Type B pancreatic cell (in vitro differentiated cells): ENCODE results near the gene DGLUCY. TPM values are rescaled to one million over a fixed set of nuclear protein-coding genes. Genes with fewer than 3 reads are reported as not detected.

ENCODE experiments used
- DNase-seq: peaks from one replicate; pipeline ENCODE4 v3.0.0; 2021; ENCODE audit warnings: mixed read lengths; ENCODE audit not compliant: unreplicated experiment; ENCODE audit errors: extremely low spot score
- H3K27ac Mint-ChIP-seq: 2 replicates; pipeline ENCODE4 v1.8.0; 2021; ENCODE audit warnings: mild to moderate bottlenecking, mixed read lengths
- H3K27me3 Mint-ChIP-seq: 2 replicates; pipeline ENCODE4 v1.8.0; 2021; ENCODE audit warnings: mixed read lengths
- H3K36me3 Mint-ChIP-seq: 2 replicates; pipeline ENCODE4 v1.8.0; 2021; ENCODE audit warnings: mixed read lengths
- H3K4me1 Mint-ChIP-seq: one replicate; pipeline ENCODE4 v1.8.0; 2021; ENCODE audit warnings: mixed read lengths; ENCODE audit not compliant: unreplicated experiment
- H3K4me3 Mint-ChIP-seq: 2 replicates; pipeline ENCODE4 v1.8.0; 2021; ENCODE audit warnings: mild to moderate bottlenecking, mixed read lengths
- H3K9me3 Mint-ChIP-seq: 2 replicates; pipeline ENCODE4 v1.8.0; 2021; ENCODE audit warnings: mixed read lengths
- total RNA-seq: library from RNA; stranded (reverse); gene quantifications from 2 replicates; pipeline ENCODE4 v1.2.1, GENCODE V29; 2021; ENCODE audit warnings: low replicate concordance
- TF ChIP-seq, protein P1 (sequence below): fragments of 200-600 bp; sonication (generic); conservative IDR thresholded peaks from 2 replicates; pipeline ENCODE4 v1.5.0; 2021; ENCODE audit warnings: antibody characterized with exemption, mild to moderate bottlenecking

DGLUCY gene
- total RNA-seq, 1 donor from 2014 or later, result 37.5 TPM

- H3K4me1 Mint-ChIP-seq, result peaks cover 17% of the 10 kb centered on the region
- TF ChIP-seq, protein P1, sequence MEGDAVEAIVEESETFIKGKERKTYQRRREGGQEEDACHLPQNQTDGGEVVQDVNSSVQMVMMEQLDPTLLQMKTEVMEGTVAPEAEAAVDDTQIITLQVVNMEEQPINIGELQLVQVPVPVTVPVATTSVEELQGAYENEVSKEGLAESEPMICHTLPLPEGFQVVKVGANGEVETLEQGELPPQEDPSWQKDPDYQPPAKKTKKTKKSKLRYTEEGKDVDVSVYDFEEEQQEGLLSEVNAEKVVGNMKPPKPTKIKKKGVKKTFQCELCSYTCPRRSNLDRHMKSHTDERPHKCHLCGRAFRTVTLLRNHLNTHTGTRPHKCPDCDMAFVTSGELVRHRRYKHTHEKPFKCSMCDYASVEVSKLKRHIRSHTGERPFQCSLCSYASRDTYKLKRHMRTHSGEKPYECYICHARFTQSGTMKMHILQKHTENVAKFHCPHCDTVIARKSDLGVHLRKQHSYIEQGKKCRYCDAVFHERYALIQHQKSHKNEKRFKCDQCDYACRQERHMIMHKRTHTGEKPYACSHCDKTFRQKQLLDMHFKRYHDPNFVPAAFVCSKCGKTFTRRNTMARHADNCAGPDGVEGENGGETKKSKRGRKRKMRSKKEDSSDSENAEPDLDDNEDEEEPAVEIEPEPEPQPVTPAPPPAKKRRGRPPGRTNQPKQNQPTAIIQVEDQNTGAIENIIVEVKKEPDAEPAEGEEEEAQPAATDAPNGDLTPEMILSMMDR, result no peak
- H3K4me3 Mint-ChIP-seq, result peak overlapping the region; percentile 64
- no peak for DNase-seq
- H3K9me3 Mint-ChIP-seq, result peaks cover 5% of the 10 kb centered on the region
- H3K27ac Mint-ChIP-seq, result peak overlapping the region; percentile 70
- no peaks in the 10 kb centered on the region for H3K36me3 Mint-ChIP-seq
- peaks cover 23% of the 10 kb centered on the region for H3K27me3 Mint-ChIP-seq
These were observed 137.0 kb downstream of the DGLUCY start for GRCh38 chr14:91250912-91251311.

- no peak for DNase-seq
- H3K4me3 Mint-ChIP-seq, result peak overlapping the region; percentile 87
- no peaks in the 10 kb centered on the region for H3K36me3 Mint-ChIP-seq
- TF ChIP-seq, protein P1, result peak; percentile 53
- no peaks in the 10 kb centered on the region for H3K9me3 Mint-ChIP-seq
- H3K4me1 Mint-ChIP-seq, result peaks cover 31% of the 10 kb centered on the region
- peaks cover 34% of the 10 kb centered on the region for H3K27me3 Mint-ChIP-seq
- no peak overlapping the region for H3K27ac Mint-ChIP-seq
These were observed 139.3 kb downstream of the DGLUCY start for GRCh38 chr14:91252871-91253794.

- H3K36me3 Mint-ChIP-seq, result no peaks in the 10 kb centered on the region
These were observed 140.0 kb downstream of the DGLUCY start for GRCh38 chr14:91253795-91254323.

GRCh38 chr14:91254461-91254860 is 140.6 kb downstream of the DGLUCY start:
- Mint-ChIP-seq H3K4me1 (peaks cover 32% of the 10 kb centered on the region), H3K4me3 (peak overlapping the region; percentile 87), H3K9me3 (no peaks in the 10 kb centered on the region), H3K36me3 (no peaks in the 10 kb centered on the region), H3K27ac (no peak overlapping the region), H3K27me3 (peaks cover 34% of the 10 kb centered on the region)
- TF ChIP-seq, protein P1, result no peak
- no peak for DNase-seq

More at GRCh38 chr14:91253795-91254323, 140.0 kb downstream of the DGLUCY start:
- H3K4me1 Mint-ChIP-seq, result peaks cover 32% of the 10 kb centered on the region
- no peaks in the 10 kb centered on the region for H3K9me3 Mint-ChIP-seq
- H3K27ac Mint-ChIP-seq, result no peak overlapping the region
- no peak for DNase-seq
- peak overlapping the region; percentile 87 for H3K4me3 Mint-ChIP-seq
- TF ChIP-seq, protein P1, result no peak
- H3K27me3 Mint-ChIP-seq, result peaks cover 34% of the 10 kb centered on the region

- Mint-ChIP-seq H3K4me3 (peak overlapping the region; percentile 87), H3K9me3 (no peaks in the 10 kb centered on the region), H3K4me1 (peaks cover 25% of the 10 kb centered on the region), H3K27ac (no peak overlapping the region), H3K27me3 (peaks cover 34% of the 10 kb centered on the region), H3K36me3 (no peaks in the 10 kb centered on the region)
- TF ChIP-seq, protein P1, result no peak
- no peak for DNase-seq
These were observed 141.3 kb downstream of the DGLUCY start for GRCh38 chr14:91255026-91255695.
